GM21723 (cell line): Measurements from ENCODE around the gene MPPED2.

Source experiments
- ATAC-seq: cut with Tn5 transposase; IDR thresholded peaks from one replicate; pipeline ENCODE4 v1.9.1; 2021; ENCODE audit warnings: mild to moderate bottlenecking, moderate library complexity; ENCODE audit not compliant: unreplicated experiment

The MPPED2 gene, protein sequence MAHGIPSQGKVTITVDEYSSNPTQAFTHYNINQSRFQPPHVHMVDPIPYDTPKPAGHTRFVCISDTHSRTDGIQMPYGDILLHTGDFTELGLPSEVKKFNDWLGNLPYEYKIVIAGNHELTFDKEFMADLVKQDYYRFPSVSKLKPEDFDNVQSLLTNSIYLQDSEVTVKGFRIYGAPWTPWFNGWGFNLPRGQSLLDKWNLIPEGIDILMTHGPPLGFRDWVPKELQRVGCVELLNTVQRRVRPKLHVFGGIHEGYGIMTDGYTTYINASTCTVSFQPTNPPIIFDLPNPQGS

DNA sequence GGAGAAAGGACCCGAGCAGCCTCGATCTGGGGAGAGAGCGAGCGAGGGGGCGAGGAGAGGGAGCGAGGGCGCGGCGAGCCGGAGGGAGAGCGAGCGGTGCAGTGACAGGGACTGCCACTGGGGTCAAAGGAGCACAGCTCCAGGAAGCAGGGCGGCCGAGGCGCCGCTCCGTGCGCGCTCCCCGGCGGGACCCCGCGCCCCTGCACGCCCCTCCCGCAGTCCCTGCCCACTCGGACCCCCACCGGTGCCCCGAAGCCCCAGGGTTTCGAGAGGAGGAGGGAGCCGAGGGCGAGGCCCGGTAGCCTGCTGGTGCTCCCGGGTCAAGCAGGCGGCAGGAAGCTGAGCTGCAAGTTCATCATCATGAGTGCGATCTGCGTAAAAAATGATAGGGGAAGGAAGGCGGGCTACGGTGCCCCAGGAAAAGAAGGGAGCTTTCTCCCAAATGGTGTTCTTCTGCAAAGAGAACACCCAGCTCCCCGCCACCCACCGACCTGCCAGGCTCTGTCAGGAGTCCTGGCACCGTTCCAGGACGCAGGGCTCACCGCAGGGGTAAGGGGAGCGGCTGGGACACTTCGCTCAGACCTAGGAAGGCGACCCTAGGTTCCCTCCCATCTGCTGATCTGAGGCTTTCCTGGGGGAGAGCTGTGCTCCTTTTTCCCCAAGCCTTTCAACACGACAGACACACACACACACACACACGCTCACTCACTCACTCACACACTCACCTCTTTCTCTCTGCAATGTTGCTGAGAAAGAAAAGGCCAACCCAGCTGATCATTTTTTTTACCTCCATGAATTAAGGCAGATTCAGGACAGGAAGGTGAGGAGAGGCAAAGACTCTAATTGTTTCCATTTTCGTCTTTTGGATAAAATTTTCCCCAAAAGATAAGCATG, at the start of gene MPPED2:
Gene MPPED2 (minus strand): TSS at position 103 of the 894 bp plus-strand sequence. CDS start 5,980 bp downstream, outside the sequence.
- peak; percentile 98 for ATAC-seq

DNA sequence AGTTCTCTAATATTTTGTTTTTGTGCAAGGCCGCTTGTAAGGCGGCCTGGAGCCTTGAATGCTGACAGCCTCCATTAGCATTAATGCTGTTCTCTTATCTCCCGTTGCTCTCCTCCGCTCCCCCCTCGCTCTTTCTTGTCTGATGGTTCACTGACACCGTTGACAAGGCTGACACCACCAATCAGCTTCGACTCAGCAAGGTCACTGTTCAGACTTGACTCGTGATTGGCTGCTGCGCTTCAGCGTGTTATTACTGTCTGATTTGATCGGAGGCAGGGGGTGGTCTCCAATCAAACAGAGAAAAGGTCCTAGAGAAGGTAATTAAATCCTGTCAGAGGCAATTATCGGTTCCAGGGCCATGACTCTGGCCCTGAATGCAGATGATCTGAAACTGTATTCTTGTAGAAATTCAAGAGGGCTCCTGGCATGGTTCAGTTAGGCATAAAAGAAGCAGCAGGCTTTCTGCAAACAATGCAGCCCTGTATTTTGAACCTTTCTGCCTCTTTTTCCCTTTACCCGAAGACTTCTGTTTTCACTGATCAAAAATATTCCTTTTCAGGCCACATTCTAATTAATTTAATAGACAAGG, 49.3 kb upstream of the MPPED2 start:
- ATAC-seq, result no peak

DNA sequence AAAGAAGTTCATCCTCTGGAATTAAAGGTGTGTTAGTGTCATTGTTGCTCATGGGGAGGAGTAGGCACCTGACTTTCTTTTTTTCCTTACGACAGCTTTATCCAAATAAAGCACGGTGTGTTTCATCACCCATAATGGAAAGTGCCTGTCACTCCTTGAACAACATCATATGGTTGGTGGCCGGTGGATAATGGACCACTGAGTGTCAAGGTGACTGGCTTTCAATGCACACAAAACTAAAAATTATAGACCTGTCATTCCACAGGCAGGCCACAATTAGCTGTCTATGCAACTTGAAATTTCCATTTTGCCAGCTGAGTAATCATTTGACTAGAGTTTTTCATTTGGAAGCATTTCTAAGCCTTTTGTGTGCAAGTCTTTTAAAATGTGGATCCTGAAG, 45.0 kb upstream of the MPPED2 start:
- no peak for ATAC-seq

DNA sequence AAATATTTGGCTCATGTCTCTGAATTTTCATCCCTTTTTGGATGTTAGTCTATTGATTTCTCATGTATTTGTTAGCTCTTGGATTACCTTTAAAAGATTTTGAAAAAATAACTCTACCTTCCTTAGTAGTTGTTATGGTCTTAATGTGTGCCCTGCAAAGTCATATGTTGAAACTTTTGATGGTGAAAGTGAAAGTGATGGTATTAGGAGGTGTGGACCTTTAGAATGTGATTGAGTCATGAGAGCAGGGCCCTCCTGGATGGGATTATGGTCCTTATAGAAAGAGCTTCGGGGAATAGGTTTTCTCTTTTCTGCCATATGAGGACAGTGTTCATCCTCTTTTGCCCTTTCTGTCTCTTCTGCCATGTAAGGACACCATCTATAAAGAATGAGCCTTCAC, 33.6 kb upstream of the MPPED2 start:
- no peak for ATAC-seq

DNA sequence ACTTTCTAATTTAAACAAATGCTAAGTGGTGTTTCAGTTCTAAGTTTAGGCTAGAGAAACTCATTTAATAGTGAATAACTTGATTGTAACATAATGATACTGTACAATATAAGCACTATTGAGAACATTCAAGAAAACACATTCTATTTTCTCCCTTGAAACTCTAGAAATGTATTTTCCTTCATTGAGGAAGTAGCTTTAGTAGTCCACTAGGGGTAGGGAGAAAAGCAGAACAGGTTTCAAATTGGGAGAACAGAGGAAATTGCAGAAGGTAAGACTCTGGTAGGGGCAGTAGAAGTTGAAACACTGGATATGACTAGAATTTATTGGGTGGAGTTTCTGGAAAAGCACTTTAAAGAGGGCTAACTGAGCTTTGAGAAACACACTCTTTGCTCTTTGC, 31.6 kb upstream of the MPPED2 start:
- ATAC-seq, result no peak

DNA sequence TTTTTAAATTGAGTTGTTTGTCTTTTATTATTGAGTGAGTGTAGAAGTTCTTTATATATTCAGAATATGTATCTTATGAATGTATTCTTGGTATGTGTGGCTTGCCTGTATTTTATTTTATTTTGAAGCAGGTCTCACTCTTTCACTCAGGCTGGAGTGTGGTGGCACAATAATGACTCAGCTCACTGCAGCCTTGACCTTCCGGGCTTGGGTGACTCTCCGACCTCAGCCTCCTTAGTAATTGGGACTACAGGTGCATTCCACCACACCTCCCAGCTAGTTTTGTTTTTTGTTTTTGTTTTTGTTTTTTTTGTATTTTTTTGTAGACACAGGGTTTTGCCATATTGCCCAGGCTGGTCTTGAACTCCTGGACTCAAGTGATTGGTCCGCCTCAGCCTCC, 24.5 kb upstream of the MPPED2 start:
- ATAC-seq, result no peak

DNA sequence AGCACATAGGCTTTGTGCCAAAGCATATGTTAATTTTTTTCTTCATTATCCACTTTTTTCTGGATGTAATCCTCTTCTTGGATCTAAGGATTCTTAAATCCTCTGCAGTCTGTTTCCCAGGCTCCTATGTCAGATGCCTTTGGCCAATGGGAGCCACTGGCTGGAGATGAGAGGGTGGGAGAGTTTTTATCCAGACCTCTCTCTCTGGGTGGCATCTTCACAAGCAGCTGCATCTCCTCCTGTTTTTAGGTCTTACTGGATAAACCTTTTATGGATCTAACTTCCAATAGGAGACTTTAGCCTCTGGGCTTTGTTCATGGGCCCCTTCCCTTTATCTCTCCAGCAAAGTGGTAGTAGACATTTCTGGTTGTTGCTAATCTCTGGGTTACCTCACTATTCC, 22.4 kb upstream of the MPPED2 start:
- no peak for ATAC-seq

DNA sequence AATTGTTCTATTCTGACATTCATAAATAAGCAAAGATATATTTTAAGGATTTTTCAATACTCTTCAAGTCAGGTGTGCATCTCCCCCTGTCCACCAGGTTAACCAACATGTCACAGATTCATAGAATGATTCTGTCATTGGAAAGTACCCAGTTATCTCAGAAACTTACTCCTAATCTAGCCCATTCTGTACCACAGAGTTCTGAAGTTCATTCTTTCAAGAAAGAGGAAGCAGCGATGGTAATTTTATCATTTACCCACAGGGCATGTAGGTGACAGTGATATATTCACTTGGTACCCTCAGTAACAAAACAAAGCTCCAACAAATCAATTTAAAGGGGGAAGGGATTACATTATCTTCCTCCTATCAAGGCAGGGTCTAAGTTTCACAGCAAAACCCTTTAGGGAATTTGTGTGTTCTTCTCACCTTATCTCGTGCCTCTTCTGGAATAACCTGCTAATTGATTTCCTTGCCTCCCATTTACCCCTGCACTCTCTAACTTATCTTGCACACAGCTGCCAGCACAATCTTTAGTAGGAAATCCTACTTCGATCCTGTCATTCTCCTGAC, 19.0 kb upstream of the MPPED2 start:
- no peak for ATAC-seq

DNA sequence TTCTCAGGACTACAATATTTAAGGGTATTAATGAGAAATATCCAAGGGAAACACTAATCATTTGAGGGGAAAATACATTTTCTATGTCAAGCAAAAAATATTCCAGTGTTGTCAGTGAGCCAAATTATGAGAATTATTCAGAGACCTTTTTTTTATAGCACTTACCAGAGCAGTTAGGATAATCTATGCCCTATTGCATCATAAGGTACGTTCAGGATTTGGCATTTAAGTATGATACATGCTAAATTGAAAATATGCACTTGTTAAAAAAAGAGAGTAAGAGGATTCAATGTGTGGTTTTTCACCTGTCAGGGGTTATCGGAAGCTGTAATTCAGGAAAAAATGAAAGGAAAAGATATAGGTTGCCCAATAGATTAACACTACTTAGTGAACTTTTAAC, 17.2 kb upstream of the MPPED2 start:
- ATAC-seq, result no peak

DNA sequence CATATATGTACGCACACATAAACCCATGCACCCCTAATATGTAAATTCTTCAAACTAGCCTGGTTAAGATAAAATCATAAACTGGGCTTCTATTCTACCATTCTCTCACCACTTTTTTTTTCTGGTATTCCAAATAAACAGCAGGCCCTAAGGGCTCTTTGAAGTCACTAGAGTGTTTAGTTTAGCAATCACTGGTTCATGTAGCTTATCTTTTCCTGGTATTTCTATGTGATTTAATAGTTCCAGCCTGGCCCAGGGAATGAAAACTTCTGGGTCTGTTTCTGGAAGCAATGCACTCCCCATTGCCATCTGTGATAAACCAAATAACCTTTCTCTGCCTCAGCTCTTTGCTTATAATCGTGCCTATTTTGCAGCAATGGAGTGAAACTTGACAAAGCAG, 10.7 kb upstream of the MPPED2 start:
- no peak for ATAC-seq

DNA sequence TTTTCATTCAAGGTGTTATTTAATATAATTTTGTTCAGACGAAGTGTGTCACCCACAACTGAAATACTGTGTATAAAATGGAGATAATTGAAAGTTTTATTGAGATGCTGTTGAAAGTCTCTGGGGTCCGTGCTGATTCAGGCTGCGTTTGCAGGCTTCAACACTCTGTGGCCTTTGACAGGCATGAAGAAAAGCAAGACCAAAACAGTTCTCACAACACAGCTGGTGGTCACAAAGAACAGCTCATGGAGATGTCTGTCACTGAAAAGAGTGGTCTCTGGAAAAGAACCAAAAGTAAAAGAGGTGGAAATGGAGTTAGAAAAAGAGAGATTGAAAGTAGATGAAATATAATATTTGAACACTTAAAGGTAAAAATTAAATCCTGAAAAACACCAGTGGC, 9.8 kb upstream of the MPPED2 start:
- no peak for ATAC-seq

DNA sequence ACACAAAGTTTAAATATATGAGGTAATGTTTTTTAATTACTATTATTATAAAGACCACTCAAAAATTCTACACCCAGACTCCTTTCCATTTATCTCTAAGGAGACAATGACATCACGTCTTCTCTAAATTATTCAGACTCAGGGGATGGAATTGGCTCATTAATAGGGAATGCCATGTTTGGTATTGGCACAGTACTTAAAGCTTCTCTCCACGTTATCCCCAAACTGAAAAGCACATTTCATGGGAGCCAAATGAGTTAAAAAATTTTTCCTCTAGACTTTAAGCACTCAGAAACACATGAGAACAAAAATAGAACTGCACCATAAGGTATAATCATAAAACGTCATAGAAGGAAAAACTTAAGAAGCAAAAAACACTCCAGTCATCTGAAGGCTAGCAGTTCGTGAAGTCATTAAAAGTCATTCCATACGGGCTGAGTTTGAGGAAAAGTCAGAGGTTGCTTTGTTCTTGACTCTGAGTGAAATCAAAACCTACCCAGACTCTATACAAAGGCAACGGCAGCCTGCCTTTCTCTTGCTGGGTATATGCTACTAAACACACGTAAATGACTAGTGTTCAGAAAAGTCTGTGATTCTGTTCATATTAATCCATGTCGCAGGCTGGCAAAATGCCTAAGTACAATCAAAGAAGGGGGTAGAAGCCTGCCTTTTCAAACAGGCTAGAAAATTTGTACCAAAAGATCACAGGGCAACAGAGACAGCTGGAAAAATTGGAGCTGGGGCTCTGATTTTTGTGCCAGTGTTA, 8.7 kb upstream of the MPPED2 start:
- no peak for ATAC-seq

DNA sequence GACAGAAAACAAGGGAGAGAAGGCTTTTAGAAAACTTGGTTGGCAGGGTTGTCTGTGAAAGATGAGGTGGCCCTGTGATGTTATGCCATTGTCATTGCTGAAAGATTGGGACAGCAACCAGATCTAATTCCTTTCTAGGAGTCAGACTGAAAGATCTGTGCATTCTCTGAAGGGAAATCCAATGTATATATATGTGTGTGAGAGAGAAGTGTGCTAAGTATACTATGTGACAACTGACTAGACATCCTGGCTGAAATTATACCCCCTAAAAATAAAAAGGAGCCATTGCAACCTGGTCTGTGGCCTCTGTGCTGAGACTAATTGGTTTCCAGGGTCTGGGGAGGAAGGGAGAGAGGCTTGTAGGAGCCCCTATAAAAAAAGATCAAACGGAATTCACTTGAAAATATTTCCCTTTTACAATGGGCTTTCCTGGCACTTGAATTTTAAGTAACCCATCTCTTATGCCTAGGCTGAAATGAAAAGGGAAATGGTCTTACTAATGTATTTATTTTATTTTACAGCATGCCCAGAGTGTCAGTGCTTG, 1.2 kb upstream of the MPPED2 start:
- no peak for ATAC-seq

DNA sequence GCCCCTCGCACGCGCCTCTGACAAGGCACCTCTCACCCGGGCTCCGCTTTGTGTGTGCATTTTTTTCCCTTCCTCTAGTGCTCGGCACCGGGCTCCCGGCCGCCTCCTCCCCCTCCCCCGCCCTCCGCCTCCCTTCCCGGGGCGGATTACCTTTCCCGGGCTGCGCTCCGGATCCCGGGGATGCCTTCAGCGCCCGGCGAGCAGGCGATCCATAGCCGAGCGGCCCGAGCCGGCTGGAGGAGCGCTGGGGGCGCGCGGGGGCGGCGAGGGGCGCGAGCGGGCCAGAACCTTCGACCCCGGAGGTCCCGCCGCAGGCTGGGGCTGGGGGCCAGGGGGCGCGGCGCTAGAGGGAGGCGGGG, 282 bp downstream of the MPPED2 start:
- ATAC-seq, result peak; percentile 36

DNA sequence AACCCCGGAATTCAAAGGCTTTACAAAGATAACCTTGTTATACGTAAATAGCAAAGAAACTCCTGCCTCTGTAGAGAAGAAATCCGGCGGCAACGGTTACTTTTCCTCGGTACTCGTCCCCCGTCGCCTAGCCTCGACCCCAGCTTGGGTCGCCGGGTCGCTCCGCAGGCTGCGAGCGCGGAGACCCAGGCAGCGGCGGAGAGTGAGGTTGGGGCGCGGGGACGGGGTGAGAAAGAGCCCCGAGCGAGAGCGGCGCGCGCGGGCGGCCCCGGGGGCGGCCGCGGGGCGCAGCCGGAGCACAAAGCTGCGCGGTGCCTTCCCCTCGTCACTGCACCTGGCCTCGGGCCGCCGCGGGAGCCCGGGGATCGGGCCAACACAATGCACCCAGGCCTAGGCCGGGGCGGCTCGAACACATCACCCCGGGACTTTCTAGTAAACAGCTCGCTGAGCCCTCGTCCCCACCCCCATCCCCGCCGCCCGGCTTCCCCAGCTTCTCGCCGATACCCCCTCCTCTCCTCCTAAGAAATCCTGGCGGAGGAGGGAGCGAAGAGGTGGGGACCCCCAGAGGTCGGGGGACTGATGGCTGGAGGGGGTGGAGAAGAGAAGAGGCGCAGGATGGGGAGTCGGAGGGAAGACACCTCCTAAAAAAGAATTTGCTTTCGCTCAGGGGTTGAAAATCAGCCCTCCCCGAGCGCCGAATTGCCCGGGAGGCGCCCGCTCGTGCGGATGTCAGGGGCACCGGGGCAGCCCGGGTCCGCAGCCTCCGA, 845 bp downstream of the MPPED2 start:
- peak; percentile 38 for ATAC-seq

DNA sequence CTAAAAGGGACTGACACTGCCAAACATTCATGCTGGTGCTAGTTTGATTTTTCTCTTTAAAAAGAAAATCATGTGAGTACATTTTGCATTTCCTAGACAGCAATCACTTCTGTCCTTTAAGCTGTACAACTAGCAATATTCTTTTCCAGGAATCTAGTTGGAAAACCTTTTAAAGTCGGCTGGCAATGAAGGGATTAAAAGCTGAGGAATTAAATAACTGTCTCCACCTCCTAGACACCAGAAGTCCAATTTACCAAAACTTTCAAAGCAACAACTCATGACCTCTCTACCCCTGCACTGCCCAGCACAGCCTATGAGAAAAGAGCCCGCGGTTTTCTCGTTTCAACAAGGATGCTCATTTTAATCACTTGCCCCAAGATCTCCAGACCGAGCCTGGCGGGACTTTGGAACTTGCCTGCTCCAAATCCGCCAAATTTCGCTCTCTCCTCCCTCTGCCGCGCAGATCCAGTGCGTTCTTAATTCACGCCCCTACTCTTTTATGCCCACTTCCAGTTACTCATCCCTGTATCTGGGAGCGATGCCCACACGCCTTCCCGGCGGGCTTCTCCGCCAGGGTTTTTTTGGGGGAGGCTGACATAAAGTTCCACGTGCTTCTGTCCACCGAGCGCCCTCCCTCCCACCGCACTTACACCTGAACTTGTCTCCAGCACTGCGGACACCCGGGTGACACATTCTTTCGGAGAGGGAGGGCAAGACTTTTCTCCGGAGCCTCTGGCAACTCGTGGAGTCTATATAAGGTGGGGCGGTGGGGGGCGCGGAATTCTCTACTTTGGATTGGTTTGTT, 2.5 kb downstream of the MPPED2 start:
- no peak for ATAC-seq

DNA sequence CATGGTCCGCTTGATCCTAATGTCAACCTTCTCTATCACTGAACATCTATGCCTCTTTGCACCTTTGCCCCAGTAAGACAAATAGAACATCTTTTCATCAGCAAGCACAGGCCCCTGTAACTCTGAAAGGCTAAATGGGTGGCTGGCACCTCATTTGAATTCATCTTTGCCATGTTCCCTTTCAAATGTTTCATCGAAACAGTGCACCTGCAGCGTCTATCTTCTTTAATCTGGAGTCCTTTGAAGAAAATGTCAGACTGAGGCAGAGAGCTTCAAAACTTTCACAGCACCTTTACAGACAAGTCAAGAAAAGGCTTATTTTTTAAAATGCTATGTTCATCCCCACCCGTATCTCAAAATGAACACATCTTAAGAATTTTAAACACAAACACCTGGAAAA, 3.4 kb downstream of the MPPED2 start:
- no peak for ATAC-seq

DNA sequence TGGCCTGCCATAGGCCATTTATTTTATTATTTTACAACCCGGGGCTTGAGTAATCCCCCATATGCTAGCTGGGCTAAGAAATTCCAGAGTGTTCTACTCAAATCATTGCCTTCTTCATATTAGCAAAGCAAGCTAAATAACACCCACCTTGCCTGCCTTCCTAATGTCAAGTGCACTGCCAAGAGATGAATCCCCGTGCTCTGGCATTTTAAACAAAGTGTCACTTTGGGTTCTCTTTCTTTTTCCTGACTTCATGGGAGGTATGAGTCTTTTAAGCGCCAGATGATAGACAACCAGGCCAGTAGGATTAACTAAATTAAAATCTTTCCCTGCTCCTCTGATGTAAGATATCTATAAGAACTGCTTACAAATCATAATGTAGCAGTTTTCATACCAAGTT, 4.5 kb downstream of the MPPED2 start:
- ATAC-seq, result no peak

DNA sequence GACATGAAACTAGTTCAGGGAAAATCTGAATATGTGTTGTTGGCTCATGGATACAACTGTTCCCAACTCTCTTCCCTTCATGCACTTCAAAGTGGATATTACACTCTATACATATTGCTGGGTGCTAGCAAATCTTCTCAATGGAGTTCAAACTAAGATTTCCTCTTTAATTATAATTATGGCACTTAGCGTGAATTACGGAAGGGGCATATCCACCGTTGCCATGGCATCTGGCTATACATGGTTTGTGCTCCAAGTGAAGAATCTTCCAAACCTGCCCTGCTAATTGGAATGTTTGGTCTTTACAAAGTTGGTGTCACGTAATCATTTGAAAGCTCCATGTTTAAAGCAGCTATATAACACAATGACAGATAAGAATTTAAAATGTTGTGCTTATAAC, 5.6 kb downstream of the MPPED2 start:
- no peak for ATAC-seq
